Mononuclear cell (primary cell): ENCODE measurements around the gene ST3GAL5. TPM values are rescaled to one million over a fixed set of nuclear protein-coding genes. Genes with fewer than 3 reads are reported as not detected.

Experiments used
- H3K27me3 ChIP-seq: 2 replicates; pipeline ENCODE4 v1.6.0; 2011; ENCODE audit warnings: low read length, control low read depth; ENCODE audit not compliant: insufficient read depth
- H3K4me1 ChIP-seq: 2 replicates; pipeline ENCODE4 v1.5.1; 2011; ENCODE audit warnings: mild to moderate bottlenecking, low read length, control low read depth; ENCODE audit not compliant: insufficient read depth
- H3K4me3 ChIP-seq: 2 replicates; pipeline ENCODE4 v1.5.1; 2011; ENCODE audit warnings: mild to moderate bottlenecking, low read length, moderate library complexity
- H3K9me3 ChIP-seq: 2 replicates; pipeline ENCODE4 v1.5.1; 2011; ENCODE audit warnings: low read depth, mild to moderate bottlenecking, control low read depth, low read length
- total RNA-seq: library from RNA; depleted of rRNA; stranded (reverse); fragments of >200 nt; gene quantifications from one replicate; pipeline ENCODE4 v1.2.3, GENCODE V29; 2012

ST3GAL5 gene
- total RNA-seq, 1 donor: 54.7 TPM

GRCh38 chr2:85794038-85794441 lies 94.8 kb downstream of the ST3GAL5 start:
- no peaks in the 10 kb centered on the region for H3K27me3 ChIP-seq
- H3K4me1 ChIP-seq: peaks cover 12% of the 10 kb centered on the region
- H3K9me3 ChIP-seq: no peaks in the 10 kb centered on the region
- no peak overlapping the region for H3K4me3 ChIP-seq

- Histone ChIP-seq H3K9me3 (no peaks in the 10 kb centered on the region), H3K4me3 (no peak overlapping the region), H3K27me3 (no peaks in the 10 kb centered on the region), H3K4me1 (peaks cover 12% of the 10 kb centered on the region)
These were observed 95.2 kb downstream of the ST3GAL5 start for GRCh38 chr2:85793584-85793983.

- Histone ChIP-seq H3K4me3 (no peak overlapping the region), H3K9me3 (no peaks in the 10 kb centered on the region), H3K4me1 (peaks cover 12% of the 10 kb centered on the region), H3K27me3 (no peaks in the 10 kb centered on the region)
These were observed 95.9 kb downstream of the ST3GAL5 start for GRCh38 chr2:85792783-85793441.

GRCh38 chr2:85791704-85792565 lies 96.9 kb downstream of the ST3GAL5 start:
- Histone ChIP-seq H3K27me3 (no peaks in the 10 kb centered on the region), H3K9me3 (no peaks in the 10 kb centered on the region), H3K4me3 (no peak overlapping the region), H3K4me1 (peaks cover 12% of the 10 kb centered on the region)

- H3K9me3 ChIP-seq: no peaks in the 10 kb centered on the region
- H3K4me3 ChIP-seq: no peak overlapping the region
- H3K27me3 ChIP-seq: no peaks in the 10 kb centered on the region
- H3K4me1 ChIP-seq: peaks cover 12% of the 10 kb centered on the region
These were observed 98.1 kb downstream of the ST3GAL5 start for GRCh38 chr2:85790499-85791188.

- no peak overlapping the region for H3K4me3 ChIP-seq
- H3K4me1 ChIP-seq: peaks cover 13% of the 10 kb centered on the region
- H3K9me3 ChIP-seq: no peaks in the 10 kb centered on the region
- H3K27me3 ChIP-seq: no peaks in the 10 kb centered on the region
These were observed 98.8 kb downstream of the ST3GAL5 start for GRCh38 chr2:85790032-85790431.

GRCh38 chr2:85789271-85789670 lies 99.5 kb downstream of the ST3GAL5 start:
- H3K9me3 ChIP-seq: no peaks in the 10 kb centered on the region
- H3K4me3 ChIP-seq: no peak overlapping the region
- H3K27me3 ChIP-seq: no peaks in the 10 kb centered on the region
- peaks cover 19% of the 10 kb centered on the region for H3K4me1 ChIP-seq

- peaks cover 19% of the 10 kb centered on the region for H3K4me1 ChIP-seq
- H3K27me3 ChIP-seq: no peaks in the 10 kb centered on the region
- no peaks in the 10 kb centered on the region for H3K9me3 ChIP-seq
- no peak overlapping the region for H3K4me3 ChIP-seq
These were observed 100.2 kb downstream of the ST3GAL5 start for GRCh38 chr2:85788603-85789002.

- Histone ChIP-seq H3K4me1 (peaks cover 19% of the 10 kb centered on the region), H3K27me3 (no peaks in the 10 kb centered on the region), H3K9me3 (no peaks in the 10 kb centered on the region), H3K4me3 (no peak overlapping the region)
These were observed 100.8 kb downstream of the ST3GAL5 start for GRCh38 chr2:85787981-85788340.

- Histone ChIP-seq H3K9me3 (no peaks in the 10 kb centered on the region), H3K4me3 (no peak overlapping the region), H3K4me1 (peaks cover 19% of the 10 kb centered on the region), H3K27me3 (no peaks in the 10 kb centered on the region)
These were observed 101.4 kb downstream of the ST3GAL5 start for GRCh38 chr2:85787282-85787980.

Other genes starting within 250 kb of the ST3GAL5 start
- gene SFTPB, start 220.8 kb downstream of the ST3GAL5 start, total RNA-seq: not detected
- gene GNLY, start 194.6 kb downstream of the ST3GAL5 start, total RNA-seq: 181 TPM
- 1.3 TPM for gene ATOH8, start 135.0 kb downstream of the ST3GAL5 start, total RNA-seq
- 6.1 TPM for gene POLR1A, start 216.9 kb upstream of the ST3GAL5 start, total RNA-seq
- 167 TPM for gene PTCD3, start 217.2 kb upstream of the ST3GAL5 start, total RNA-seq